Neuronal stem cell (in vitro differentiated cells): ENCODE measurements around the gene ZNF484.
"Not testable (repeated sequence)": the region's sequence is repeated elsewhere in the genome, so short reads cannot be mapped to it uniquely, and the experiment has no call there.

Experiments
- DNase-seq: peaks from one replicate; pipeline ENCODE4 v3.0.0-alpha.2; 2013; ENCODE audit warnings: low spot score
- H2AFZ ChIP-seq: one replicate; pipeline ENCODE4 v1.6.1; 2013; ENCODE audit warnings: mild to moderate bottlenecking, low read length, inconsistent platforms
- H2AK5ac ChIP-seq: 2 replicates; pipeline ENCODE4 v1.6.1; 2013; ENCODE audit warnings: low read depth, mild to moderate bottlenecking, inconsistent platforms, low read length, moderate library complexity, mixed read lengths
- H2BK120ac ChIP-seq: 2 replicates; pipeline ENCODE4 v1.6.1; 2013; ENCODE audit warnings: low read depth, mild to moderate bottlenecking, inconsistent platforms, low read length, moderate library complexity, mixed read lengths
- H2BK12ac ChIP-seq: one replicate; pipeline ENCODE4 v1.6.1; 2013; ENCODE audit warnings: low read length, inconsistent platforms
- H2BK15ac ChIP-seq: 2 replicates; pipeline ENCODE4 v1.6.1; 2013; ENCODE audit warnings: mild to moderate bottlenecking, low read length, inconsistent platforms, mixed read lengths
- H2BK5ac ChIP-seq: one replicate; pipeline ENCODE4 v1.6.1; 2013; ENCODE audit warnings: inconsistent platforms, mild to moderate bottlenecking, low read length, moderate library complexity
- H3K14ac ChIP-seq: one replicate; pipeline ENCODE4 v1.6.1; 2013; ENCODE audit warnings: low read length, inconsistent platforms
- H3K18ac ChIP-seq: 2 replicates; pipeline ENCODE4 v1.6.1; 2013; ENCODE audit warnings: low read length, inconsistent platforms
- H3K23ac ChIP-seq: 2 replicates; pipeline ENCODE4 v1.6.1; 2013; ENCODE audit warnings: low read depth, mild to moderate bottlenecking, mixed read lengths, low read length, inconsistent platforms; ENCODE audit not compliant: poor library complexity
- H3K27ac ChIP-seq: replicated peaks from 3 replicates; pipeline ENCODE4 v1.5.1; 2013; ENCODE audit warnings: low read length, inconsistent platforms
- H3K27me3 ChIP-seq, 3 experiments: 2 replicates each; pipeline ENCODE4 v1.6.1; 2013; ENCODE audit warnings: low read length in 3 of 3, mild to moderate bottlenecking in 2 of 3, inconsistent platforms in 1 of 3, low read depth in 1 of 3, mixed read lengths in 1 of 3, moderate library complexity in 1 of 3; ENCODE audit not compliant: control insufficient read depth in 3 of 3, insufficient read depth in 3 of 3
- H3K36me3 ChIP-seq, 2 donors: replicated peaks in 1 of 2; 2 replicates each; pipeline ENCODE4 v1.6.1; 2013; ENCODE audit warnings: low read length in 2 of 2; ENCODE audit not compliant: control insufficient read depth in 2 of 2, insufficient read depth in 2 of 2
- H3K4ac ChIP-seq: 2 replicates; pipeline ENCODE4 v1.6.1; 2013; ENCODE audit warnings: inconsistent platforms, mild to moderate bottlenecking, low read length, moderate library complexity
- H3K4me1 ChIP-seq, 2 donors: 1 replicate in 1 of 2; 2 replicates in 1 of 2; pipeline ENCODE4 v1.6.1; 2013; ENCODE audit warnings: low read length in 2 of 2, low read depth in 1 of 2; ENCODE audit not compliant: control insufficient read depth in 2 of 2, insufficient read depth in 1 of 2
- H3K4me2 ChIP-seq: one replicate; pipeline ENCODE4 v1.6.1; 2013; ENCODE audit warnings: mild to moderate bottlenecking, low read length, inconsistent platforms; ENCODE audit not compliant: insufficient read depth, poor library complexity, severe bottlenecking
- H3K4me3 ChIP-seq, 2 donors: 2 replicates each; pipeline ENCODE4 v1.5.1; 2013; ENCODE audit warnings: low read length in 2 of 2, mild to moderate bottlenecking in 2 of 2, inconsistent platforms in 1 of 2, moderate library complexity in 1 of 2
- H3K79me1 ChIP-seq: one replicate; pipeline ENCODE4 v1.6.1; 2013; ENCODE audit warnings: low read depth, mild to moderate bottlenecking, inconsistent platforms, low read length, moderate library complexity
- H3K9ac ChIP-seq: one replicate; pipeline ENCODE4 v1.6.1; 2013; ENCODE audit warnings: mild to moderate bottlenecking, low read depth, low read length, inconsistent platforms; ENCODE audit not compliant: poor library complexity
- H3K9me3 ChIP-seq, 2 donors: replicated peaks in 1 of 2; 2 replicates each; pipeline versions ENCODE3 to v1.6.1; 2013; ENCODE audit warnings: low read length in 2 of 2, mild to moderate bottlenecking in 2 of 2, inconsistent platforms in 1 of 2, low read depth in 1 of 2, mixed read lengths in 1 of 2, moderate library complexity in 1 of 2; ENCODE audit not compliant: control insufficient read depth in 2 of 2, insufficient read depth in 1 of 2
- H4K8ac ChIP-seq: one replicate; pipeline ENCODE4 v1.6.1; 2013; ENCODE audit warnings: low read depth, mild to moderate bottlenecking, inconsistent platforms, low read length, moderate library complexity
- H4K91ac ChIP-seq: one replicate; pipeline ENCODE4 v1.6.1; 2013; ENCODE audit warnings: low read length, low read depth, mild to moderate bottlenecking, inconsistent platforms; ENCODE audit not compliant: poor library complexity
- WGBS, 2 donors: extraction: QIAGEN DNeasy Blood & Tissue Kit; methylation state at CpG; one replicate each; pipeline ENCODE4 v1.1.7; 2013; ENCODE audit warnings: missing lambda C conversion rate in 2 of 2, mixed read lengths in 1 of 2; ENCODE audit not compliant: insufficient read length in 2 of 2, insufficient replicate concordance in 1 of 2; ENCODE audit errors: extremely low coverage in 2 of 2; 5-methylcytosine and 5-hydroxymethylcytosine counted together

The ZNF484 gene

GRCh38 chr9:92911511-92912475, 34.0 kb upstream of the ZNF484 start:
- no peak overlapping the region for H2BK120ac ChIP-seq
- H4K91ac ChIP-seq = no peak overlapping the region
- no peak overlapping the region for H3K14ac ChIP-seq
- no peak overlapping the region for H2BK5ac ChIP-seq
- WGBS, 2 donors = no CpG with 5 or more reads among the region's 11 CpGs
- H3K27ac ChIP-seq = no peak overlapping the region
- H3K18ac ChIP-seq = no peak overlapping the region
- no peaks in the 10 kb centered on the region for H3K9me3 ChIP-seq
- H3K36me3 ChIP-seq = peaks cover 0 to under 1% of the 10 kb centered on the region in 2 donors
- H2AK5ac ChIP-seq = no peak overlapping the region
- H3K4ac ChIP-seq = no peak overlapping the region
- peaks cover 0 to 11% of the 10 kb centered on the region in 2 donors for H3K4me1 ChIP-seq
- H3K23ac ChIP-seq = no peak overlapping the region
- DNase-seq = peak; percentile 64
- no peak overlapping the region for H3K4me2 ChIP-seq
- no peak overlapping the region for H3K9ac ChIP-seq
- no peaks in the 10 kb centered on the region for H3K79me1 ChIP-seq
- no peak overlapping the region for H4K8ac ChIP-seq
- H2BK15ac ChIP-seq = no peak overlapping the region
- peaks cover 0 to 46% (median 24%) of the 10 kb centered on the region in 3 experiments for H3K27me3 ChIP-seq
- H2AFZ ChIP-seq = no peak overlapping the region
- H2BK12ac ChIP-seq = no peak overlapping the region
- H3K4me3 ChIP-seq = no peak overlapping the region

- not testable (repeated sequence) for H3K79me1 ChIP-seq, H3K4me3 ChIP-seq, H3K14ac ChIP-seq, H3K9ac ChIP-seq, H4K8ac ChIP-seq, DNase-seq, H2BK15ac ChIP-seq, H2BK12ac ChIP-seq, H2BK5ac ChIP-seq, H3K4ac ChIP-seq, H2BK120ac ChIP-seq, H3K27ac ChIP-seq, H3K4me1 ChIP-seq, H3K23ac ChIP-seq, H4K91ac ChIP-seq, H3K9me3 ChIP-seq, H2AK5ac ChIP-seq, H3K18ac ChIP-seq, H3K4me2 ChIP-seq, H3K36me3 ChIP-seq
- WGBS, 2 donors = no CpG with 5 or more reads among the region's 6 CpGs
- H2AFZ ChIP-seq = peak overlapping the region; percentile 45
- H3K27me3 ChIP-seq = peaks cover 0 to 19% (median 2%) of the 10 kb centered on the region in 3 experiments
Measured at GRCh38 chr9:92905137-92905536, 27.3 kb upstream of the ZNF484 start.

- no peak overlapping the region for H3K4me2 ChIP-seq
- H2BK15ac ChIP-seq = no peak overlapping the region
- no peak overlapping the region for H2AFZ ChIP-seq
- no peak overlapping the region for H3K27ac ChIP-seq
- H3K4me3 ChIP-seq = no peak overlapping the region
- H3K36me3 ChIP-seq = no peaks in the 10 kb centered on the region
- H3K4ac ChIP-seq = no peak overlapping the region
- DNase-seq = no peak
- H3K9ac ChIP-seq = no peak overlapping the region
- H3K27me3 ChIP-seq = no peaks in the 10 kb centered on the region
- no peak overlapping the region for H2BK5ac ChIP-seq
- H2BK12ac ChIP-seq = no peak overlapping the region
- no peak overlapping the region for H3K18ac ChIP-seq
- no peaks in the 10 kb centered on the region for H3K9me3 ChIP-seq
- no peak overlapping the region for H3K14ac ChIP-seq
- WGBS, 2 donors = no CpG with 5 or more reads among the region's 3 CpGs
- no peak overlapping the region for H2BK120ac ChIP-seq
- H3K23ac ChIP-seq = no peak overlapping the region
- H2AK5ac ChIP-seq = no peak overlapping the region
- H3K4me1 ChIP-seq = no peaks in the 10 kb centered on the region
- no peaks in the 10 kb centered on the region for H3K79me1 ChIP-seq
- H4K91ac ChIP-seq = no peak overlapping the region
- H4K8ac ChIP-seq = no peak overlapping the region
Measured at GRCh38 chr9:92897323-92897722, 19.5 kb upstream of the ZNF484 start.

GRCh38 chr9:92895812-92896436, 18.1 kb upstream of the ZNF484 start:
- H4K8ac ChIP-seq = no peak overlapping the region
- no peaks in the 10 kb centered on the region for H3K4me1 ChIP-seq
- no peaks in the 10 kb centered on the region for H3K27me3 ChIP-seq
- no peak overlapping the region for H2AFZ ChIP-seq
- H2BK120ac ChIP-seq = no peak overlapping the region
- H3K23ac ChIP-seq = no peak overlapping the region
- no peaks in the 10 kb centered on the region for H3K79me1 ChIP-seq
- H2BK5ac ChIP-seq = no peak overlapping the region
- no peak overlapping the region for H4K91ac ChIP-seq
- no peak overlapping the region for H3K9ac ChIP-seq
- no peaks in the 10 kb centered on the region for H3K9me3 ChIP-seq
- H3K4ac ChIP-seq = no peak overlapping the region
- H2AK5ac ChIP-seq = no peak overlapping the region
- no peak overlapping the region for H3K18ac ChIP-seq
- no CpG with 5 or more reads among the region's 3 CpGs for WGBS, 2 donors
- no peak overlapping the region for H2BK12ac ChIP-seq
- H3K36me3 ChIP-seq = no peaks in the 10 kb centered on the region
- H3K4me3 ChIP-seq = no peak overlapping the region
- H3K14ac ChIP-seq = no peak overlapping the region
- H3K4me2 ChIP-seq = no peak overlapping the region
- no peak overlapping the region for H3K27ac ChIP-seq
- no peak overlapping the region for H2BK15ac ChIP-seq
- no peak for DNase-seq
